ENCODE results near the gene ARPC1A.
"Not testable (repeated sequence)": the region's sequence is repeated elsewhere in the genome, so short reads cannot be mapped to it uniquely, and the experiment has no call there.

Gene ARPC1A

DNA sequence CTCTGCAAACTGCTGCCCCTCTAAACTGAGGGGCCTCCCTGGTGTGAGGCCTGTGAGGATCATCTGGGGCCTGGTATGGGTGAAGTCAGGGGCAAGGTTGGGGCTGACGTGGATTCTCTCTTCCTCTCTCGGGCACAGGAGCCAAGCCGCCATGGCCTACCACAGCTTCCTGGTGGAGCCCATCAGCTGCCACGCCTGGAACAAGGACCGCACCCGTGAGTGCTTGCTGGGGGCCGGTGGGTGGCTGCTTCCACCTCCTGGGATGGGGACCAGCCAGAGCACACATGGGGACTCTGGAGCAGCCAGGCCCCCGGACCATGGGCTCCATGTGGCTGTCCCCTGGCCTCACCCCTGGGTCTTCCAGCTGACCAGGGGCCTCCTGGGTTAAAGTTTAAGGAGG, 59.9 kb downstream of the ARPC1A start:
- no peak overlapping the region for H3K27ac ChIP-seq (ENCODE audit: low read depth, low read length, poor library complexity, severe bottlenecking)
- H3K27me3 ChIP-seq (ENCODE audit: insufficient read depth, low read length), result no peaks in the 10 kb centered on the region
- no peaks in the 10 kb centered on the region for H3K9me2 ChIP-seq (ENCODE audit: low read depth, low read length)
- no peak overlapping the region for H3K4me2 ChIP-seq (ENCODE audit: low read length)
- no peak overlapping the region for H3K9ac ChIP-seq (ENCODE audit: low read length)
- no peaks in the 10 kb centered on the region for H4K20me1 ChIP-seq (ENCODE audit: insufficient read depth, low read length)
- H3K36me3 ChIP-seq (ENCODE audit: insufficient read depth, low read length), result peaks cover 74% of the 10 kb centered on the region
- H3K4me1 ChIP-seq (ENCODE audit: insufficient read depth, low read length, severe bottlenecking), result peaks cover 24% of the 10 kb centered on the region
- no peak overlapping the region for H2AFZ ChIP-seq (ENCODE audit: low read length)
- peaks cover 2% of the 10 kb centered on the region; the same call in 1 of the 2 replicates for H3F3A ChIP-seq (ENCODE audit: insufficient read depth, low read length)
- H3K4me3 ChIP-seq (ENCODE audit: low read depth, low read length, poor library complexity, severe bottlenecking), result no peak overlapping the region
- H3K79me2 ChIP-seq (ENCODE audit: insufficient read depth, low read length), result peaks cover 12% of the 10 kb centered on the region; the same call in 1 of the 2 replicates
- TF ChIP-seq, protein P1, sequence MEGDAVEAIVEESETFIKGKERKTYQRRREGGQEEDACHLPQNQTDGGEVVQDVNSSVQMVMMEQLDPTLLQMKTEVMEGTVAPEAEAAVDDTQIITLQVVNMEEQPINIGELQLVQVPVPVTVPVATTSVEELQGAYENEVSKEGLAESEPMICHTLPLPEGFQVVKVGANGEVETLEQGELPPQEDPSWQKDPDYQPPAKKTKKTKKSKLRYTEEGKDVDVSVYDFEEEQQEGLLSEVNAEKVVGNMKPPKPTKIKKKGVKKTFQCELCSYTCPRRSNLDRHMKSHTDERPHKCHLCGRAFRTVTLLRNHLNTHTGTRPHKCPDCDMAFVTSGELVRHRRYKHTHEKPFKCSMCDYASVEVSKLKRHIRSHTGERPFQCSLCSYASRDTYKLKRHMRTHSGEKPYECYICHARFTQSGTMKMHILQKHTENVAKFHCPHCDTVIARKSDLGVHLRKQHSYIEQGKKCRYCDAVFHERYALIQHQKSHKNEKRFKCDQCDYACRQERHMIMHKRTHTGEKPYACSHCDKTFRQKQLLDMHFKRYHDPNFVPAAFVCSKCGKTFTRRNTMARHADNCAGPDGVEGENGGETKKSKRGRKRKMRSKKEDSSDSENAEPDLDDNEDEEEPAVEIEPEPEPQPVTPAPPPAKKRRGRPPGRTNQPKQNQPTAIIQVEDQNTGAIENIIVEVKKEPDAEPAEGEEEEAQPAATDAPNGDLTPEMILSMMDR (IDR thresholded peaks at IDR 0.05; ENCODE audit: low read length), result no peak
- no peak for TF ChIP-seq EZH2 (IDR thresholded peaks at IDR 0.05; ENCODE audit: borderline replicate concordance, low read length)
- no peaks in the 10 kb centered on the region for H3K9me3 ChIP-seq (ENCODE audit: low read length)

DNA sequence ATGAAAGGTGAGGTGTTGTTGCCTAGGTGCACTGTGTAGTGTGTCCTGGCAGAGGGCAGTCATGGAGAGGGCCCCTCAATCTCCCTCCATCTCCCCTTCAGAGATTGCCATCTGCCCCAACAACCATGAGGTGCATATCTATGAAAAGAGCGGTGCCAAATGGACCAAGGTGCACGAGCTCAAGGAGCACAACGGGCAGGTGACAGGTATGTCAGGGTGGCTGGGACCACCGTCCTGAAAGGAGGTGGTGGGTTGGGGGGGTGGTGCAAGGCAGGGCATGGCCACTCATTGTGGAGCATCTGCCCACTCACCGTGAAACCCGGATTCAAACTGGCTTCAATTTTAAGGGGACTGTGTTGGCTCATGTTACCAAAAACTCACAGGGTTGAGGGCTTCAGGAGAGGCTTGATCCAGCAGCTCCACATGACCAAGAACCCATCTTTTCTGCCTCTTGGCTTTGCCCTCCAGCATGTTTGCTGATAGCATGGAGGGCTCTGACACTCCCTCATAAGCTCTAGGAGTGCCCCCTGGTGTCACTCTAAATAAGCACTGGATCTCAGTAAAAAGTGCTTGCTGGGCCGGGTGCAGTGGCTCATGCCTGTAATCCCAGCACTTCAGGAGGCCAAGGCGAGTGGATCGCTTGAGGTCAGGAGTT, 61.0 kb downstream of the ARPC1A start:
- H3K79me2 ChIP-seq (ENCODE audit: insufficient read depth, low read length), result peaks cover 6% of the 10 kb centered on the region; the same call in 1 of the 2 replicates

DNA sequence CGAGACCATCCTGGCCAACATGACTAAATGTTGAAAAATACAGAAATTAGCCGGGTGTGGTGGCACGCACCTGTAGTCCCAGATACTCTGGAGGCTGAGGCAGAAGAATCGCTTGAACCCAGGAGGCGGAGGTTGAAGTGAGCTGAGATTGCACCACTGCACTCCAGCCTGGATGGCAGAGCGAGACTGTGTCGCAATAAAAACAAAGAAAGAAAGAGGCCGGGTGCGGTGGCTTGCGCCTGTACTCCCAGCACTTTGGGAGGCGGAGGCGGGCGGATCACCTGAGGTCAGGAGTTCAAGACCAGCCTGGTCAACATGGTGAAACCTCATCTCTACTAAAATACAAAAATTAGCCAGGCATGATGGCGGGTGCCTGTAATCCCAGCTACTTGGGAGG, 61.5 kb downstream of the ARPC1A start:
- H3K9ac ChIP-seq (ENCODE audit: low read length); H3K27me3 ChIP-seq (ENCODE audit: insufficient read depth, low read length); H4K20me1 ChIP-seq (ENCODE audit: insufficient read depth, low read length); H3K4me3 ChIP-seq (ENCODE audit: low read depth, low read length, poor library complexity, severe bottlenecking); H3K9me3 ChIP-seq (ENCODE audit: low read length); H3K4me2 ChIP-seq (ENCODE audit: low read length); H3K79me2 ChIP-seq (ENCODE audit: insufficient read depth, low read length); H3F3A ChIP-seq (ENCODE audit: insufficient read depth, low read length); H3K9me2 ChIP-seq (ENCODE audit: low read depth, low read length); H3K27ac ChIP-seq (ENCODE audit: low read depth, low read length, poor library complexity, severe bottlenecking); H2AFZ ChIP-seq (ENCODE audit: low read length): not testable (repeated sequence)
- Histone ChIP-seq H3K4me1 (ENCODE audit: insufficient read depth, low read length, severe bottlenecking) (peaks cover 16% of the 10 kb centered on the region), H3K36me3 (ENCODE audit: insufficient read depth, low read length) (peaks cover 80% of the 10 kb centered on the region)

More for the DNA sequence above, 61.0 kb downstream of the ARPC1A start:
- Histone ChIP-seq H3K4me2 (ENCODE audit: low read length) (no peak overlapping the region), H3K27ac (ENCODE audit: low read depth, low read length, poor library complexity, severe bottlenecking) (no peak overlapping the region), H4K20me1 (ENCODE audit: insufficient read depth, low read length) (no peaks in the 10 kb centered on the region), H2AFZ (ENCODE audit: low read length) (no peak overlapping the region), H3F3A (ENCODE audit: insufficient read depth, low read length) (no peaks in the 10 kb centered on the region), H3K36me3 (ENCODE audit: insufficient read depth, low read length) (peaks cover 80% of the 10 kb centered on the region), H3K4me1 (ENCODE audit: insufficient read depth, low read length, severe bottlenecking) (peaks cover 13% of the 10 kb centered on the region), H3K9me3 (ENCODE audit: low read length) (no peaks in the 10 kb centered on the region), H3K9me2 (ENCODE audit: low read depth, low read length) (no peaks in the 10 kb centered on the region), H3K27me3 (ENCODE audit: insufficient read depth, low read length) (no peaks in the 10 kb centered on the region), H3K4me3 (ENCODE audit: low read depth, low read length, poor library complexity, severe bottlenecking) (no peak overlapping the region), H3K9ac (ENCODE audit: low read length) (no peak overlapping the region)
- TF ChIP-seq, protein P1 (IDR thresholded peaks at IDR 0.05; ENCODE audit: low read length), result peak; percentile 63
- TF ChIP-seq EZH2 (IDR thresholded peaks at IDR 0.05; ENCODE audit: borderline replicate concordance, low read length), result no peak

DNA sequence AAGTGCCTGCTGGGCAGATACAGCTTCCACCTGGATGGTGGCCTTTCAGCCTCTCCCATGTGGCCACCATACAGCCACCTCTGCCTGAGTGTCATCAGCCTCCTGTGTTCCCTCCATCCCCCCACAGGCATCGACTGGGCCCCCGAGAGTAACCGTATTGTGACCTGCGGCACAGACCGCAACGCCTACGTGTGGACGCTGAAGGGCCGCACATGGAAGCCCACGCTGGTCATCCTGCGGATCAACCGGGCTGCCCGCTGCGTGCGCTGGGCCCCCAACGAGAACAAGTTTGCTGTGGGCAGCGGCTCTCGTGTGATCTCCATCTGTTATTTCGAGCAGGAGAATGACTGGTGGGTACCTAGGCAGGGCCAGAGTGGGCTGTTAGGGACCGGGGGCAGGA, 62.2 kb downstream of the ARPC1A start:
- no peak for TF ChIP-seq EZH2 (IDR thresholded peaks at IDR 0.05; ENCODE audit: borderline replicate concordance, low read length)
- TF ChIP-seq, protein P1 (IDR thresholded peaks at IDR 0.05; ENCODE audit: low read length), result no peak
- Histone ChIP-seq H3K27me3 (ENCODE audit: insufficient read depth, low read length) (no peaks in the 10 kb centered on the region), H3K27ac (ENCODE audit: low read depth, low read length, poor library complexity, severe bottlenecking) (no peak overlapping the region), H3K36me3 (ENCODE audit: insufficient read depth, low read length) (peaks cover 81% of the 10 kb centered on the region), H4K20me1 (ENCODE audit: insufficient read depth, low read length) (no peaks in the 10 kb centered on the region), H2AFZ (ENCODE audit: low read length) (no peak overlapping the region), H3K9ac (ENCODE audit: low read length) (no peak overlapping the region), H3K79me2 (ENCODE audit: insufficient read depth, low read length) (peaks cover 4% of the 10 kb centered on the region; the same call in 1 of the 2 replicates), H3K9me2 (ENCODE audit: low read depth, low read length) (no peaks in the 10 kb centered on the region), H3K9me3 (ENCODE audit: low read length) (no peaks in the 10 kb centered on the region), H3K4me3 (ENCODE audit: low read depth, low read length, poor library complexity, severe bottlenecking) (no peak overlapping the region), H3K4me1 (ENCODE audit: insufficient read depth, low read length, severe bottlenecking) (peaks cover 23% of the 10 kb centered on the region), H3F3A (ENCODE audit: insufficient read depth, low read length) (no peaks in the 10 kb centered on the region), H3K4me2 (ENCODE audit: low read length) (no peak overlapping the region)

All from OCI-LY1 (cell line).